ENCODE measurements around the gene DENND2A. TPM values are rescaled to one million over a fixed set of nuclear protein-coding genes. Genes with fewer than 3 reads are reported as not detected.
"Not testable (repeated sequence)": the region's sequence is repeated elsewhere in the genome, so short reads cannot be mapped to it uniquely, and the experiment has no call there.

Gene DENND2A
- total RNA-seq, 1 experiment from 2014 or later, result 7.3 TPM

DNA sequence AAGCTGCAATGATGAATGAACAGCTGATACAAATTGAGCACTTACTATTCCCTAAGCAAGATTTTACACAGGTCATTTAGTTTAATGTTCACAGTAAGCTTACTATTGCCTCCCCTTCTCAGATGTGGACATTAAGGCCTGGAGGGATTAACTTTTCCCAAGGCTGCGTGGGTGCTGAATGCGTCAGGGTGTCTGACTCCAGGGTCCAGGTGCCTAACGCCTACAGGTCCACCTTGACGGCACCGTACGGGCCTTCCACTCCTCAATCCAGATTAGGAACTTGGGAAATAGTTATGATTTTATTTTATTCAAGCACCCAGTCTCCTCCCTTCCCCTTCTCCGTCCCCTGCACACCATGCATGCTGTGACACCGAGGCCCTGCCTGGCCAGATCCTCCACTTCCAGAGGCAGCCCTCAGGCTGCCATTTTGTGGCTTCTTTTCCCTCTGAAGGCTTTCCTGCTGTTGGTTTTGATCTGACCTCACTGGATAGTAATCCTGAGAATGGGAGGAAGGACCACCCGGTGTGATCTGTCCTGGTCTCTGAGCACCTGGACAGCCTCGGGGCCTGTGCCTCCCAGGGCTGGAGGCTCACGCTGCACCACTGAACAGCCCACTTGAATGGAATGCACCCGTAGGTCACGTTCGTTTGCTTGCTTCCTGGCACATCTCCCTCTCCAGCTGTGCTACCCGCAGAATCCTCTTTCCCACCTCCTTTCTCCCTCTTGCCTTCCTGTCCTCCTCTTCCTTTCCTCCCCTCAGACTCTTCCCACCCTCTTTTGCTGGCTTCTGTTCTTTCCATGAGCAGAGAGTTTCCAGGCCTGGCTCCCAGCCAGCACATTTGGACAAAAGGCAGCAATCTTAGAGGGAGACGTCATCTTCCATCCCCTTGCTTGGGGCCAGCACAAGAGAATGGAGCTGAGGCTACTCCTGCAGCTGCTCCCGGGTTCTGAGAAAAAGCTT is 14.4 kb downstream of the DENND2A start:
- no peaks in the 10 kb centered on the region for H3K9me3 Mint-ChIP-seq
- Histone ChIP-seq H2AFZ (ENCODE audit: low read length) (no peak overlapping the region), H3K79me2 (ENCODE audit: insufficient read depth, low read length) (no peaks in the 10 kb centered on the region), H3K18ac (ENCODE audit: insufficient read length, low read depth, low read length) (peak overlapping the region; percentile 47), H3K27me3 (ENCODE audit: insufficient read depth, low read length) (no peaks in the 10 kb centered on the region), H4K20me1 (ENCODE audit: control insufficient read depth, insufficient read depth, insufficient read length) (no peaks in the 10 kb centered on the region), H4K8ac (replicated peaks; ENCODE audit: insufficient read length, low read depth, low read length) (no peak overlapping the region), H3K27ac (ENCODE audit: insufficient read length, low read depth, low read length) (peak overlapping the region; percentile 22), H4K5ac (ENCODE audit: insufficient read length, low read depth, low read length) (no peak overlapping the region), H2AK5ac (ENCODE audit: insufficient read length, low read length) (no peak overlapping the region), H2BK15ac (ENCODE audit: low read depth, low read length) (no peak overlapping the region), H2BK12ac (ENCODE audit: insufficient read length, low read depth, low read length) (peak overlapping the region; percentile 28), H3K4me2 (ENCODE audit: insufficient read depth, insufficient read length, low read length) (no peak overlapping the region), H2BK120ac (ENCODE audit: low read depth, low read length, poor library complexity, severe bottlenecking) (no peak overlapping the region), H2BK5ac (ENCODE audit: insufficient read length, low read length) (no peak overlapping the region), H3K4me1 (ENCODE audit: insufficient read depth, low read length) (peaks cover 3% of the 10 kb centered on the region; the same call in 1 of the 2 replicates), H3K14ac (ENCODE audit: insufficient read depth, low read length) (peak overlapping the region; percentile 17; the same call in 1 of the 2 replicates), H3K23me2 (ENCODE audit: insufficient read length, low read depth, low read length, poor library complexity, severe bottlenecking) (no peaks in the 10 kb centered on the region), H4K91ac (ENCODE audit: insufficient read length, low read depth, low read length) (no peak overlapping the region), H3K56ac (ENCODE audit: insufficient read length, low read depth, low read length) (no peak overlapping the region), H3K79me1 (ENCODE audit: insufficient read depth, low read depth, low read length, poor library complexity, severe bottlenecking) (no peaks in the 10 kb centered on the region), H3T11ph (ENCODE audit: low read length) (no peak overlapping the region), H2BK20ac (ENCODE audit: low read depth, low read length, poor library complexity, severe bottlenecking) (no peak overlapping the region), H3K23ac (ENCODE audit: insufficient read length, low read depth, low read length) (no peak overlapping the region), H3K9ac (ENCODE audit: extremely low read depth, insufficient read length, low read length) (no peak overlapping the region), H3K9me3 (ENCODE audit: control insufficient read depth, low read depth, low read length) (no peaks in the 10 kb centered on the region), H3K4ac (ENCODE audit: low read depth, low read length) (no peak overlapping the region)
- H3K4me1 Mint-ChIP-seq, result peaks cover 26 to 33% of the 10 kb centered on the region in 2 experiments
- peaks cover 0 to 4% (median 0%) of the 10 kb centered on the region in 3 experiments; a peak in 1 of 7 replicates for H3K36me3 Mint-ChIP-seq (ENCODE audit: insufficient read depth in 1 of 3, low read depth in 3 of 3)
- no CpG with 5 or more reads among the region's 17 CpGs for WGBS (ENCODE audit: extremely low coverage, insufficient read length, low lambda C conversion rate)
- H3K27me3 Mint-ChIP-seq (ENCODE audit: low read depth), result no peaks in the 10 kb centered on the region
- peak; percentile 94 for DNase-seq
- peak overlapping the region; percentile 27 to 98 (median 70) for H3K27ac Mint-ChIP-seq
- TF ChIP-seq, protein P1, sequence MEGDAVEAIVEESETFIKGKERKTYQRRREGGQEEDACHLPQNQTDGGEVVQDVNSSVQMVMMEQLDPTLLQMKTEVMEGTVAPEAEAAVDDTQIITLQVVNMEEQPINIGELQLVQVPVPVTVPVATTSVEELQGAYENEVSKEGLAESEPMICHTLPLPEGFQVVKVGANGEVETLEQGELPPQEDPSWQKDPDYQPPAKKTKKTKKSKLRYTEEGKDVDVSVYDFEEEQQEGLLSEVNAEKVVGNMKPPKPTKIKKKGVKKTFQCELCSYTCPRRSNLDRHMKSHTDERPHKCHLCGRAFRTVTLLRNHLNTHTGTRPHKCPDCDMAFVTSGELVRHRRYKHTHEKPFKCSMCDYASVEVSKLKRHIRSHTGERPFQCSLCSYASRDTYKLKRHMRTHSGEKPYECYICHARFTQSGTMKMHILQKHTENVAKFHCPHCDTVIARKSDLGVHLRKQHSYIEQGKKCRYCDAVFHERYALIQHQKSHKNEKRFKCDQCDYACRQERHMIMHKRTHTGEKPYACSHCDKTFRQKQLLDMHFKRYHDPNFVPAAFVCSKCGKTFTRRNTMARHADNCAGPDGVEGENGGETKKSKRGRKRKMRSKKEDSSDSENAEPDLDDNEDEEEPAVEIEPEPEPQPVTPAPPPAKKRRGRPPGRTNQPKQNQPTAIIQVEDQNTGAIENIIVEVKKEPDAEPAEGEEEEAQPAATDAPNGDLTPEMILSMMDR (conservative IDR thresholded peaks at IDR 0.05), result no peak
- H3K4me3 Mint-ChIP-seq, result no peak overlapping the region

GRCh38 chr7:140625192-140625558 is 15.4 kb downstream of the DENND2A start:
- H4K5ac ChIP-seq (ENCODE audit: insufficient read length, low read depth, low read length); H2AK5ac ChIP-seq (ENCODE audit: insufficient read length, low read length); H3K79me2 ChIP-seq (ENCODE audit: insufficient read depth, low read length); H3K4me2 ChIP-seq (ENCODE audit: insufficient read depth, insufficient read length, low read length); H3K4me3 Mint-ChIP-seq; H3K79me1 ChIP-seq (ENCODE audit: insufficient read depth, low read depth, low read length, poor library complexity, severe bottlenecking); H4K91ac ChIP-seq (ENCODE audit: insufficient read length, low read depth, low read length); H3K4me1 ChIP-seq (ENCODE audit: insufficient read depth, low read length); H3K27ac Mint-ChIP-seq; H3K27me3 Mint-ChIP-seq (ENCODE audit: low read depth); H3K14ac ChIP-seq (ENCODE audit: insufficient read depth, low read length); H3K9me3 ChIP-seq (ENCODE audit: control insufficient read depth, low read depth, low read length); H3K4ac ChIP-seq (ENCODE audit: low read depth, low read length); H2BK5ac ChIP-seq (ENCODE audit: insufficient read length, low read length); H3K27ac ChIP-seq (ENCODE audit: insufficient read length, low read depth, low read length); H3K56ac ChIP-seq (ENCODE audit: insufficient read length, low read depth, low read length); H4K20me1 ChIP-seq (ENCODE audit: control insufficient read depth, insufficient read depth, insufficient read length); H3K27me3 ChIP-seq (ENCODE audit: insufficient read depth, low read length); H3T11ph ChIP-seq (ENCODE audit: low read length); H2AFZ ChIP-seq (ENCODE audit: low read length); H3K9me3 Mint-ChIP-seq; H3K23ac ChIP-seq (ENCODE audit: insufficient read length, low read depth, low read length); H2BK120ac ChIP-seq (ENCODE audit: low read depth, low read length, poor library complexity, severe bottlenecking); H3K23me2 ChIP-seq (ENCODE audit: insufficient read length, low read depth, low read length, poor library complexity, severe bottlenecking); H2BK15ac ChIP-seq (ENCODE audit: low read depth, low read length); H4K8ac ChIP-seq (replicated peaks; ENCODE audit: insufficient read length, low read depth, low read length); H3K9ac ChIP-seq (ENCODE audit: extremely low read depth, insufficient read length, low read length); H3K18ac ChIP-seq (ENCODE audit: insufficient read length, low read depth, low read length); H2BK20ac ChIP-seq (ENCODE audit: low read depth, low read length, poor library complexity, severe bottlenecking); H2BK12ac ChIP-seq (ENCODE audit: insufficient read length, low read depth, low read length); H3K36me3 Mint-ChIP-seq (ENCODE audit: insufficient read depth in 1 of 3, low read depth in 3 of 3); DNase-seq: not testable (repeated sequence)
- peaks cover 18 to 26% of the 10 kb centered on the region in 2 experiments for H3K4me1 Mint-ChIP-seq
- no CpG with 5 or more reads among the region's 10 CpGs for WGBS (ENCODE audit: extremely low coverage, insufficient read length, low lambda C conversion rate)
